RWPE1 (cell line): ENCODE results near the gene SLC9C2.
"Not testable (repeated sequence)": the region's sequence is repeated elsewhere in the genome, so short reads cannot be mapped to it uniquely, and the experiment has no call there.

ENCODE experiments used
- CTCF ChIA-PET: fragments of 350-600 bp; sonication (Branson Sonifier 250); formaldehyde crosslinking; extraction: SDS; loops from one replicate; lab custom pipeline; 2021; lab: Yijun Ruan, JAX
- POLR2A ChIA-PET: fragments of 400-600 bp; formaldehyde crosslinking; extraction: SDS; loops from one replicate; lab custom pipeline; 2020; ENCODE audit warnings: antibody characterized with exemption; ENCODE audit not compliant: low non-redundant PET; lab: Yijun Ruan, JAX
- DNase-seq: peaks from one replicate; pipeline ENCODE4 v3.0.0; 2012; ENCODE audit warnings: low spot score
- H3K27ac ChIP-seq: fragments of 450-650 bp; 2 replicates; pipeline ENCODE4 v1.5.1; 2017
- CTCF ChIP-seq: fragments of 450-650 bp; conservative IDR thresholded peaks from 2 replicates; pipeline ENCODE4 v1.5.1; 2017; ENCODE audit warnings: low read depth, mild to moderate bottlenecking

The SLC9C2 gene

GRCh38 chr1:173525926-173526325, 76.9 kb downstream of the SLC9C2 start:
- no peak overlapping the region for H3K27ac ChIP-seq
- ChIA-PET POLR2A (no interaction called here), CTCF (no interaction called here)
- no peak for DNase-seq
- no peak for TF ChIP-seq CTCF

GRCh38 chr1:173523329-173523728, 79.5 kb downstream of the SLC9C2 start:
- POLR2A ChIA-PET: no interaction called here
- CTCF ChIA-PET: interaction anchor here (0.6 kb wide), 1 partner anchor 1993 kb away, joined by 3 read pairs; no protein-coding TSS in a partner anchor
- no peak for TF ChIP-seq CTCF
- no peak for DNase-seq
- no peak overlapping the region for H3K27ac ChIP-seq

- no peak overlapping the region for H3K27ac ChIP-seq
- no peak for TF ChIP-seq CTCF
- CTCF ChIA-PET: no interaction called here
- DNase-seq: no peak
- POLR2A ChIA-PET: no interaction called here
These were observed 82.1 kb downstream of the SLC9C2 start for GRCh38 chr1:173520799-173521198.

GRCh38 chr1:173514503-173514902, 88.4 kb downstream of the SLC9C2 start:
- H3K27ac ChIP-seq, DNase-seq, CTCF ChIA-PET, POLR2A ChIA-PET: not testable (repeated sequence)

- TF ChIP-seq CTCF: no peak
- CTCF ChIA-PET: interaction anchor here (0.5 kb wide), 1 partner anchor 1683 kb away, joined by 3 read pairs; no protein-coding TSS in a partner anchor
- POLR2A ChIA-PET: no interaction called here
- no peak overlapping the region for H3K27ac ChIP-seq
- DNase-seq: no peak
These were observed 93.1 kb downstream of the SLC9C2 start for GRCh38 chr1:173509797-173510196.

- TF ChIP-seq CTCF: no peak
- H3K27ac ChIP-seq: no peak overlapping the region
- no peak for DNase-seq
- ChIA-PET CTCF (interaction anchor here (0.6 kb wide), 1 partner anchor 656 kb away, joined by 3 read pairs; no protein-coding TSS in a partner anchor), POLR2A (no interaction called here)
These were observed 94.3 kb downstream of the SLC9C2 start for GRCh38 chr1:173508541-173508940.

- CTCF ChIA-PET: no interaction called here
- POLR2A ChIA-PET: no interaction called here
- no peak for DNase-seq
- no peak overlapping the region for H3K27ac ChIP-seq
- TF ChIP-seq CTCF: no peak
These were observed 95.0 kb downstream of the SLC9C2 start for GRCh38 chr1:173507847-173508209.
